ENCODE data around the gene ATP2C2.

ATP2C2 gene

DNA sequence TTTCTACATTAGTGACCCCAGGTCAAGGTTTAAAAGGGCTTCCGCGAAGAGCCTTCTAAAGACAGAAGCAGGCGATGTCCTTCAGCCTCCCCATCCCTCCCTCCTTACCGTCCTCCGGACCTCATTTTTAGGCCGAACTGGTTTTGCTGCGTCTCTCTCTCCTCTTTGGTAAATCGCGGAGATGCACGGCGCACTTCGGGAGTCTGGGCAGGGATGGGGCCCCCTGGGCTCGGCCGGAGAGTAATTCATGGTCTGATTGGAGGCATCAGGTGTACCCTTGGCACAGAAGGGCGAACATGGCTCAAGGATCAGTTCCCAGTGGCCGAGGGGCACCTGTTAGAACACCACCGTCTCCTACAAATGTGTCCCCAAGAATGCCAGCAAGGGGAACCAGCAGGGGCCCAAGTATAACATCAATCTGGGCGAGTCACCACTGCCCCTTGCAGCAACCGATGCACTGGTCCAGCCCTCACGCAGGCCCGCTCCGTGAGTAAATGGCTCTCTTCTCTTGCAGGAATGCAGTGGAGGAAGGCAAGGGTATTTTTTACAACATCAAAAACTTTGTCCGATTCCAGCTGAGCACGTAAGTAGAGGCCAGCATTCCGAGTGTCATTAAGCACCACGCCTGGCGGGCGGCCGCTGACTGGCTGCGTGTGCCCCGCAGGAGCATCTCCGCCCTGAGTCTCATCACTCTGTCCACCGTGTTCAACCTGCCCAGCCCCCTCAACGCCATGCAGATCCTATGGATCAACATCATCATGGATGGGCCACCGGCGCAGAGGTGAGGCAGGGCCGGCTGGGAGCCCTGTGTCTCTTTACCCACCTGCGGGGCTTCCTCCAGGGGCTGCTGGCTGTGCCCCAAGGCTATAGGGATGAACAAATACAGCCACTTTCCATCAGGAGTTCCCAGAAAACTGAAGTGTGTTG, 90.5 kb downstream of the ATP2C2 start:
- TF ChIP-seq EZH2 (IDR thresholded peaks at IDR 0.05), result no peak
- TF ChIP-seq POLR2AphosphoS5 (IDR thresholded peaks at IDR 0.05; ENCODE audit: borderline replicate concordance, low read depth, low read length), result no peak
- TF ChIP-seq FOXP2 (optimal IDR thresholded peaks at IDR 0.05; ENCODE audit: control extremely low read depth, extremely low read length, insufficient read depth), result no peak
- Histone ChIP-seq H3K9ac (ENCODE audit: insufficient read length) (no peak overlapping the region), H3K9me3 (ENCODE audit: low read depth, low read length) (no peaks in the 10 kb centered on the region), H3K36me3 (ENCODE audit: insufficient read depth, low read length) (no peaks in the 10 kb centered on the region), H3K4me3 (no peak overlapping the region), H3K27ac (no peak overlapping the region)
- no peak for DNase-seq (ENCODE audit: low read depth, low spot score)

DNA sequence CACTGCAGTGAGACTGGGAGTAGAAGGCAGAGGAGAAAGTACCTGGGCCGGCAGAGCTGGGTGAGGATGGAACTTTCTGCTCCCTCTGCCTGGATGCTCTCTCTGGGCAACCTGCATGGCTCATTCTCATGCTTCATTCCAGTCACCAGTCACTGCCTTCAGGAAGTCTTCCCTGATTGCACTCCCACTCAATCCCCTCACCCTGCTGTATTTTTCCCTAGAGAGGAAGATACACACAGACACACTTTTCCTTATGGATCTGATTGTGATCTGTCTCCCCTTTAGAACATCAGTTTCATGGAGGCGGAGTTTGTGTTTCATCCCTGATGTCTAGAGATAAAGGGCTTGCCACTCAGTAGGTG, 91.2 kb downstream of the ATP2C2 start:
- Histone ChIP-seq H3K36me3 (ENCODE audit: insufficient read depth, low read length) (no peaks in the 10 kb centered on the region), H3K9me3 (ENCODE audit: low read depth, low read length) (no peaks in the 10 kb centered on the region), H3K27ac (no peak overlapping the region), H3K4me3 (no peak overlapping the region), H3K9ac (ENCODE audit: insufficient read length) (no peak overlapping the region)
- TF ChIP-seq POLR2AphosphoS5 (IDR thresholded peaks at IDR 0.05; ENCODE audit: borderline replicate concordance, low read depth, low read length), result no peak
- no peak for TF ChIP-seq FOXP2 (optimal IDR thresholded peaks at IDR 0.05; ENCODE audit: control extremely low read depth, extremely low read length, insufficient read depth)
- TF ChIP-seq EZH2 (IDR thresholded peaks at IDR 0.05), result no peak
- DNase-seq (ENCODE audit: low read depth, low spot score), result no peak

DNA sequence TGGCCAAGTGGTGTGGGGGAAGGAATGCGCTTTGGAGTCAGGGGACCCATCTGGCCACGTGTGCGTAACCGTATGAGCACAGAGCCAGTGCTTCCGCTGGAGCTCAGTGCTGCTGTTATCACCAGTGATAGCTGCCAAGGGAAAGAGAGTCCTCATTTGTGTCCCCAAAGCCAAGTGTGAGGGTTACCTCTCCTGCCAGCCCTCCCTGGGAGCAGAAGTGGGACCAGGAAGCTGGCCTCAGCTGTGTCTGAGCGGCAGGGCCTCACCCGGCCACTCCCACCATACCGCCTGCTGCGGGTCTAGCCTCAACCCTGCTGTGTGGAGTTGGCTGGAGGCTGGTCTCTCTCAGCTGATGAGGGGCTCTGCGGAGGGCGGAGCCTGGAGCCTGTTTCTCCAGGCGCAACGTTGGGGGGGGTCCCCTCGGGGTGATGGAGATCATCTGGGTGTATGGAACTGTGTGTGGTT, 91.6 kb downstream of the ATP2C2 start:
- Histone ChIP-seq H3K36me3 (ENCODE audit: insufficient read depth, low read length) (no peaks in the 10 kb centered on the region), H3K9me3 (ENCODE audit: low read depth, low read length) (no peaks in the 10 kb centered on the region), H3K27ac (no peak overlapping the region), H3K4me3 (no peak overlapping the region), H3K9ac (ENCODE audit: insufficient read length) (no peak overlapping the region)
- TF ChIP-seq EZH2 (IDR thresholded peaks at IDR 0.05), result no peak
- TF ChIP-seq FOXP2 (optimal IDR thresholded peaks at IDR 0.05; ENCODE audit: control extremely low read depth, extremely low read length, insufficient read depth), result no peak
- no peak for TF ChIP-seq POLR2AphosphoS5 (IDR thresholded peaks at IDR 0.05; ENCODE audit: borderline replicate concordance, low read depth, low read length)
- DNase-seq (ENCODE audit: low read depth, low spot score), result no peak

DNA sequence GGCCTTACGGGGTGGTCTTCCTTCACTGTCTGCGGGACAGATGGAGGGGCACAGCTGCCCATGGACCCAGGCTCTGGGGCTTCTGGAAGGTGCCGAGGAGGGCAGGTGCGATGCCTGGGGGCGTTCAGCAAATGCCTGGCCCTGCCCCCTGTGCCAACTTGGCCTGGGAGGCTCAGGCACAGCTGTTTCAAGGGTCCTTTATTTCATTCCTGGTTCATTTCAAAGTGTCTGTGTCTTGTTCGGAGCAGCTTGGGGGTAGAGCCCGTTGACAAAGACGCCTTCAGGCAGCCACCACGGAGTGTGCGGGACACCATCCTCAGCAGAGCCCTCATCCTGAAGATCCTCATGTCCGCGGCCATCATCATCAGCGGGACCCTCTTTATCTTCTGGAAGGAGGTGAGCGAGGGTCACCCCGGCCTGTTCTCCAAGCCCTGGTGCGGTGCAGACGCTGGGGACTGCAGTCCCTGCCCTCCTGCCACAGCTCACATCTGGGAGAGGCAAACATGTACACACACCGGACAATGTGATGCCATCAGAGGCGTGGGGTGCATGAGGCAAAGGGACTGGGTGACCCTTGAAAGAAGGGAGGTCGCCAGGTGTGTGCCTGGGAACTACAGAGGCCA, 92.2 kb downstream of the ATP2C2 start:
- TF ChIP-seq POLR2AphosphoS5 (IDR thresholded peaks at IDR 0.05; ENCODE audit: borderline replicate concordance, low read depth, low read length) (no peak), EZH2 (IDR thresholded peaks at IDR 0.05) (no peak), FOXP2 (optimal IDR thresholded peaks at IDR 0.05; ENCODE audit: control extremely low read depth, extremely low read length, insufficient read depth) (no peak)
- no peak overlapping the region for H3K27ac ChIP-seq
- no peaks in the 10 kb centered on the region for H3K36me3 ChIP-seq (ENCODE audit: insufficient read depth, low read length)
- DNase-seq (ENCODE audit: low read depth, low spot score), result no peak
- H3K9me3 ChIP-seq (ENCODE audit: low read depth, low read length), result no peaks in the 10 kb centered on the region
- H3K4me3 ChIP-seq, result no peak overlapping the region
- H3K9ac ChIP-seq (ENCODE audit: insufficient read length), result no peak overlapping the region

DNA sequence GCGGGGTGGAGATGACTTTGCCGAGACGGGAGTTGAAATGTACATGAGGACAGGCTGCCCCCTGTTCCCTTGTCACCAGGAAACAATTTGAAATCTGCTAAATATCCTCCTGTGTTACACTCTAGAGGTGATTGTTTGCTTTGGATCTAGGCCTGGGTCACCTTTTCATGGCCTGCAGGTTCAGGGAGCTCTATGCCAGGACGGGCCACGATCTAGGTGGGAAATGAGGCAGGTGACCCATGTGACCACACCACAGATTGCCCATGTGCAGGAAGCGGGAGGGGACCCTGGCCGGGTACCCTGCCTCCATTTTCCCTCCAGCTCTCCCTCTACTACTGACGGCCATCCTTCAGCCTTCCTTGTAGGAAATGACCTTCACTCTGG, 92.7 kb downstream of the ATP2C2 start:
- Histone ChIP-seq H3K9me3 (ENCODE audit: low read depth, low read length) (no peaks in the 10 kb centered on the region), H3K9ac (ENCODE audit: insufficient read length) (no peak overlapping the region), H3K27ac (no peak overlapping the region), H3K4me3 (no peak overlapping the region), H3K36me3 (ENCODE audit: insufficient read depth, low read length) (no peaks in the 10 kb centered on the region)
- TF ChIP-seq FOXP2 (optimal IDR thresholded peaks at IDR 0.05; ENCODE audit: control extremely low read depth, extremely low read length, insufficient read depth), result no peak
- TF ChIP-seq EZH2 (IDR thresholded peaks at IDR 0.05), result no peak
- TF ChIP-seq POLR2AphosphoS5 (IDR thresholded peaks at IDR 0.05; ENCODE audit: borderline replicate concordance, low read depth, low read length), result no peak
- DNase-seq (ENCODE audit: low read depth, low spot score), result no peak

DNA sequence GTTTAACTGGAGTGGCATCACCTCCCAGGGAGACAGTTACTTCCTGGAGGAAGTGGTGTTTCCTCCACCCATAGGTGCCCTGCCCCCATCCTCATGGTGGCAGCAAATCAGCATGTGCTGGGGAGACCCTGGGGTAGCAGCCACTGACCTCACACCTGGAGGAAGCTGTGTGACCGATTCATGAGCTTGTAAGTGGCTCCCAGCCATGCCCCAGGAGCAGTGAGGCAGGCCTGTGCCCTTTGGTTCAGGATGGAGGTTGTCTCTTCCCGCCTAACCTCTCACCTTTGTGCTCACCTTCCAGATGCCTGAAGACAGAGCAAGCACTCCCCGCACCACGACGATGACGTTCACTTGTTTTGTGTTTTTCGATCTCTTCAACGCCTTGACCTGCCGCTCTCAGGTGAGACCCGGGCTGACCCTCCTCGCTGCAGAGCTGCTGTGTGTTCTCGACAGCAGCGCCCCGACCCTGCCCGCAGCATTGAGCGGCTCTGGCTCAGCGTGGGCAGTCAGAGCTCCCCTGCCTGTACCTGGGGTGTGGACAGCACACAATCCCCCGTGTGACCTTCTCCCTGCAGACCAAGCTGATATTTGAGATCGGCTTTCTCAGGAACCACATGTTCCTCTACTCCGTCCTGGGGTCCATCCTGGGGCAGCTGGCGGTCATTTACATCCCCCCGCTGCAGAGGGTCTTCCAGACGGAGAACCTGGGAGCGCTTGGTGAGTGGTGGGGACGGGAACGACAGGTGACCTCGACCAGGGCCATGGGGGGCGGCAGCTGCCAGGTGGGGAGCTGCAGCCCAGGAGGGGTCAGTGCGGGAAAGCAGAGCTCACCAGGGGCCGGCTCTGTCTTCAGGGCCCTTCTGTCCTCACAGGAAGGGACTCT, 93.3 kb downstream of the ATP2C2 start:
- H3K9me3 ChIP-seq (ENCODE audit: low read depth, low read length), result no peaks in the 10 kb centered on the region
- no peak for DNase-seq (ENCODE audit: low read depth, low spot score)
- TF ChIP-seq POLR2AphosphoS5 (IDR thresholded peaks at IDR 0.05; ENCODE audit: borderline replicate concordance, low read depth, low read length) (no peak), EZH2 (IDR thresholded peaks at IDR 0.05) (no peak)
- H3K4me3 ChIP-seq, result no peak overlapping the region
- no peak overlapping the region for H3K9ac ChIP-seq (ENCODE audit: insufficient read length)
- H3K36me3 ChIP-seq (ENCODE audit: insufficient read depth, low read length), result no peaks in the 10 kb centered on the region
- H3K27ac ChIP-seq, result no peak overlapping the region

DNA sequence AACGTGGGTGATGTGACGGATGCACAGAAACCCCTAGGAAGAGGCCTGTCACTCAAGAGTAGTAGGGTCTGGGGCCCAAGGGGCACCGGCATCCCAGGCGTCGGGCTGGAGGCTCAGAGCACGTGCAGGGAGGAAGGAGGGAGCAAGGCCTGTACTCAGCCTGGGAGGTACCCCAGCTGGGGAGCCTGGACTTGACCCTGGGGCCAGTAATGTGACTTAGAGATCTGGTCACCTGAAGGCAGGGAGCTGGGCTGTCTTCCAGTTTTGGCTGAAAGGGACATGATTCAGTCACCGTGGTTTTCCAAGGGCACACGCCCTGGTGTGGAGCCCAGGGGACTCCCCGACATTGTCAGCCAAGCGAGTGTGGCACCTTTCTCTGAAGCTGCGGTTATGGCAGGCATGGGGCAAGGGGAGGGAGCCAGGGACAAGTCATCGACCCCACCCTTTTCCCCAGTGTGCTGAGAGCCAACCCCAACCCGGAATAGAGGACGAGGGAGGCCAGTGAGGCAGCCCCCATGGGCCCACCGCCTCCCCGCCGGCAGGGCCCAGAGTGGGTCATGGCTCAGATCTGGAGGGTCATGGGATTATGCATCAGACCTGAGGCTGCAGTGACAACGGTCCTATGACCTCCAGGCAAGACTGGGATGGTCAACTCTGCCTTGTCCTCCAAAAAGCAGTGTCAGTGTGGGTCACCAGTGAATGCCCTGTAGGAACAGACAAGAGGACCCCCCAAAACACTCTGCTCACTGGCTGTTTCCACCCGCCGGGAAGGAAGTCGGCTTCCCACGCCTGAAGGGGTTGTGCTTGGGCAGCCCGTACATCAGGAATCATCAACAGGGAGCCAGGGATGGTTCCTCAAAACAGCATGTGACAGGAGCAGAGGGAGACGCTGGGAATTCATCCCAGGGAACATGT, 94.2 kb downstream of the ATP2C2 start:
- no peak overlapping the region for H3K4me3 ChIP-seq
- no peaks in the 10 kb centered on the region for H3K36me3 ChIP-seq (ENCODE audit: insufficient read depth, low read length)
- TF ChIP-seq EZH2 (IDR thresholded peaks at IDR 0.05) (no peak), FOXP2 (optimal IDR thresholded peaks at IDR 0.05; ENCODE audit: control extremely low read depth, extremely low read length, insufficient read depth) (no peak), POLR2AphosphoS5 (IDR thresholded peaks at IDR 0.05; ENCODE audit: borderline replicate concordance, low read depth, low read length) (no peak)
- no peaks in the 10 kb centered on the region for H3K9me3 ChIP-seq (ENCODE audit: low read depth, low read length)
- H3K27ac ChIP-seq, result no peak overlapping the region
- no peak for DNase-seq (ENCODE audit: low read depth, low spot score)
- no peak overlapping the region for H3K9ac ChIP-seq (ENCODE audit: insufficient read length)
